WTC11 (cell line): Measurements from ENCODE around the gene OPRD1. TPM values are rescaled to one million over a fixed set of nuclear protein-coding genes. Genes with fewer than 3 reads are reported as not detected.

ENCODE experiments used
- ATAC-seq: fragments of 200-7000 bp; cut with Tn5 transposase; 2 replicates; pipeline ENCODE4 v1.10.0; 2021; ENCODE audit warnings: mild to moderate bottlenecking, moderate library complexity
- CTCF ChIA-PET: fragments of 300-600 bp; sonication (Branson Sonifier 250); formaldehyde crosslinking; loops from one replicate; lab custom pipeline; 2021; ENCODE audit warnings: antibody characterized with exemption; lab: Charles Lee
- POLR2A ChIA-PET: fragments of 350-600 bp; sonication (Branson Sonifier 250); formaldehyde crosslinking; loops from one replicate; lab custom pipeline; 2021; ENCODE audit warnings: antibody characterized with exemption; lab: Charles Lee
- DNase-seq: peaks from one replicate; pipeline ENCODE4 v3.0.0; 2021; ENCODE audit warnings: low spot score
- H3K27ac Mint-ChIP-seq: 2 replicates; pipeline ENCODE4 v1.8.0; 2021; ENCODE audit warnings: mixed read lengths
- H3K27me3 Mint-ChIP-seq: 2 replicates; pipeline ENCODE4 v1.8.0; 2021; ENCODE audit warnings: low read depth, mild to moderate bottlenecking, moderate library complexity, mixed read lengths
- H3K36me3 Mint-ChIP-seq: 2 replicates; pipeline ENCODE4 v1.8.0; 2021; ENCODE audit warnings: mixed read lengths
- H3K4me1 Mint-ChIP-seq: 2 replicates; pipeline ENCODE4 v1.8.0; 2022; ENCODE audit warnings: mixed read lengths
- H3K4me3 Mint-ChIP-seq: 2 replicates; pipeline ENCODE4 v1.8.0; 2021; ENCODE audit warnings: mild to moderate bottlenecking, moderate library complexity, mixed read lengths
- H3K9me3 Mint-ChIP-seq: 2 replicates; pipeline ENCODE4 v1.8.0; 2021; ENCODE audit warnings: mixed read lengths
- CBFB ChIP-seq: sonication (generic); formaldehyde crosslinking; IDR thresholded peaks from 2 replicates; pipeline ENCODE4 v1.8.1; 2022; ENCODE audit warnings: mild to moderate bottlenecking, low read depth, missing genetic modification reagents
- FOXJ3 ChIP-seq: sonication (generic); formaldehyde crosslinking; IDR thresholded peaks from 2 replicates; pipeline ENCODE4 v1.9.0; 2021; ENCODE audit warnings: missing genetic modification reagents, mild to moderate bottlenecking, borderline replicate concordance
- HMGA2 ChIP-seq: fragments of 250-450 bp; sonication (Bioruptor Pico); IDR thresholded peaks from 2 replicates; pipeline ENCODE4 v1.4.0; 2021; ENCODE audit warnings: mild to moderate bottlenecking, moderate library complexity
- KAT7 ChIP-seq: sonication (generic); formaldehyde crosslinking; IDR thresholded peaks from 2 replicates; pipeline ENCODE4 v1.8.1; 2023; ENCODE audit warnings: missing genetic modification reagents, mild to moderate bottlenecking, borderline replicate concordance
- OVOL2 ChIP-seq: fragments of 250-450 bp; sonication (Bioruptor Pico); IDR thresholded peaks from 2 replicates; pipeline ENCODE4 v1.9.0; 2021; ENCODE audit warnings: mild to moderate bottlenecking, borderline replicate concordance
- TEAD1 ChIP-seq: sonication (generic); formaldehyde crosslinking; IDR thresholded peaks from 2 replicates; pipeline ENCODE4 v1.8.0; 2022; ENCODE audit warnings: mild to moderate bottlenecking, missing genetic modification reagents
- TEAD4 ChIP-seq: sonication (generic); formaldehyde crosslinking; IDR thresholded peaks from 2 replicates; pipeline ENCODE4 v1.8.0; 2022; ENCODE audit warnings: mild to moderate bottlenecking, missing genetic modification reagents
- ZNF232 ChIP-seq: sonication (generic); formaldehyde crosslinking; IDR thresholded peaks from 2 replicates; pipeline ENCODE4 v1.8.0; 2022; ENCODE audit warnings: mild to moderate bottlenecking, missing genetic modification reagents
- ZNF317 ChIP-seq: sonication (generic); formaldehyde crosslinking; IDR thresholded peaks from 2 replicates; pipeline ENCODE4 v1.8.1; 2023; ENCODE audit warnings: low read depth, mild to moderate bottlenecking, moderate library complexity, missing genetic modification reagents, borderline replicate concordance
- ZNF396 ChIP-seq: fragments of 250-450 bp; sonication (Bioruptor Pico); IDR thresholded peaks from 2 replicates; pipeline ENCODE4 v1.8.0; 2021; ENCODE audit warnings: mild to moderate bottlenecking, moderate library complexity, borderline replicate concordance
- total RNA-seq: library from RNA; stranded (reverse); gene quantifications from 3 replicates; pipeline ENCODE4 v1.2.3, GENCODE V29; 2021
- TF ChIP-seq, protein P1 (sequence below): sonication (generic); formaldehyde crosslinking; IDR thresholded peaks from 2 replicates; pipeline ENCODE4 v1.8.0; 2023; ENCODE audit warnings: missing genetic modification reagents, mild to moderate bottlenecking, borderline replicate concordance
- TF ChIP-seq, protein P2 (sequence below): sonication (generic); formaldehyde crosslinking; IDR thresholded peaks from 2 replicates; pipeline ENCODE4 v1.8.1; 2023; ENCODE audit warnings: mild to moderate bottlenecking, missing genetic modification reagents, moderate library complexity
- TF ChIP-seq, protein P3 (sequence below): sonication (generic); formaldehyde crosslinking; IDR thresholded peaks from 2 replicates; pipeline ENCODE4 v1.8.1; 2022; ENCODE audit warnings: low read depth, mild to moderate bottlenecking, moderate library complexity, missing genetic modification reagents, borderline replicate concordance
- TF ChIP-seq, protein P4 (sequence below): fragments of 250-450 bp; sonication (Bioruptor Pico); IDR thresholded peaks from 2 replicates; pipeline ENCODE4 v1.8.0; 2021; ENCODE audit warnings: mild to moderate bottlenecking
- TF ChIP-seq, protein P5 (sequence below): sonication (generic); formaldehyde crosslinking; IDR thresholded peaks from 2 replicates; pipeline ENCODE4 v1.8.1; 2022; ENCODE audit warnings: low read depth, missing genetic modification reagents, borderline replicate concordance
- TF ChIP-seq, protein P6 (sequence below): sonication (generic); formaldehyde crosslinking; IDR thresholded peaks from 2 replicates; pipeline ENCODE4 v1.8.1; 2023; ENCODE audit warnings: mild to moderate bottlenecking, missing genetic modification reagents
- TF ChIP-seq, protein P7 (sequence below): sonication (generic); formaldehyde crosslinking; IDR thresholded peaks from 2 replicates; pipeline ENCODE4 v1.8.0; 2023; ENCODE audit warnings: missing genetic modification reagents

Gene OPRD1
- total RNA-seq, 1 experiment from 2014 or later, result 2.2 TPM

DNA sequence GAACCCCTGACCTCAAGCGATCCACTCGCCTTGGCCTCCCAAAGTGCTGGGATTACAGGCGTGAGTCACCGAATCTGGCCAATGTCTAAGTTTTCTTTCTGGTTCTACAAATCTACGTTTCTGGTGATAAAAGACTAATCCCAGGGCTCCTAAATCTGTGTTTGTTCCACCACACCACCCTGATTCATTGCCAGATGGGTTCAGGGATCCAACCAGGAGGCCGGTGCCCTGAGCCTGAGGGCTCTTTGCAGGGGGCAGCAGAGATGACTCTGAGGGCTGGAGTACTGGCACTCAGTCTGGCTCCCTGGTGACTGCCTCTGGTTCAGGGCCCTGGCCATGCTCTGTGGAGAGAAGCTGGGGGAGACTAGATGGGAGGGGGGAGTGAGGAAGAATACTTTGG is 10.5 kb upstream of the OPRD1 start (continued):
- TF ChIP-seq, protein P1, sequence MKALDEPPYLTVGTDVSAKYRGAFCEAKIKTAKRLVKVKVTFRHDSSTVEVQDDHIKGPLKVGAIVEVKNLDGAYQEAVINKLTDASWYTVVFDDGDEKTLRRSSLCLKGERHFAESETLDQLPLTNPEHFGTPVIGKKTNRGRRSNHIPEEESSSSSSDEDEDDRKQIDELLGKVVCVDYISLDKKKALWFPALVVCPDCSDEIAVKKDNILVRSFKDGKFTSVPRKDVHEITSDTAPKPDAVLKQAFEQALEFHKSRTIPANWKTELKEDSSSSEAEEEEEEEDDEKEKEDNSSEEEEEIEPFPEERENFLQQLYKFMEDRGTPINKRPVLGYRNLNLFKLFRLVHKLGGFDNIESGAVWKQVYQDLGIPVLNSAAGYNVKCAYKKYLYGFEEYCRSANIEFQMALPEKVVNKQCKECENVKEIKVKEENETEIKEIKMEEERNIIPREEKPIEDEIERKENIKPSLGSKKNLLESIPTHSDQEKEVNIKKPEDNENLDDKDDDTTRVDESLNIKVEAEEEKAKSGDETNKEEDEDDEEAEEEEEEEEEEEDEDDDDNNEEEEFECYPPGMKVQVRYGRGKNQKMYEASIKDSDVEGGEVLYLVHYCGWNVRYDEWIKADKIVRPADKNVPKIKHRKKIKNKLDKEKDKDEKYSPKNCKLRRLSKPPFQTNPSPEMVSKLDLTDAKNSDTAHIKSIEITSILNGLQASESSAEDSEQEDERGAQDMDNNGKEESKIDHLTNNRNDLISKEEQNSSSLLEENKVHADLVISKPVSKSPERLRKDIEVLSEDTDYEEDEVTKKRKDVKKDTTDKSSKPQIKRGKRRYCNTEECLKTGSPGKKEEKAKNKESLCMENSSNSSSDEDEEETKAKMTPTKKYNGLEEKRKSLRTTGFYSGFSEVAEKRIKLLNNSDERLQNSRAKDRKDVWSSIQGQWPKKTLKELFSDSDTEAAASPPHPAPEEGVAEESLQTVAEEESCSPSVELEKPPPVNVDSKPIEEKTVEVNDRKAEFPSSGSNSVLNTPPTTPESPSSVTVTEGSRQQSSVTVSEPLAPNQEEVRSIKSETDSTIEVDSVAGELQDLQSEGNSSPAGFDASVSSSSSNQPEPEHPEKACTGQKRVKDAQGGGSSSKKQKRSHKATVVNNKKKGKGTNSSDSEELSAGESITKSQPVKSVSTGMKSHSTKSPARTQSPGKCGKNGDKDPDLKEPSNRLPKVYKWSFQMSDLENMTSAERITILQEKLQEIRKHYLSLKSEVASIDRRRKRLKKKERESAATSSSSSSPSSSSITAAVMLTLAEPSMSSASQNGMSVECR, result no peak
- TF ChIP-seq, protein P2, sequence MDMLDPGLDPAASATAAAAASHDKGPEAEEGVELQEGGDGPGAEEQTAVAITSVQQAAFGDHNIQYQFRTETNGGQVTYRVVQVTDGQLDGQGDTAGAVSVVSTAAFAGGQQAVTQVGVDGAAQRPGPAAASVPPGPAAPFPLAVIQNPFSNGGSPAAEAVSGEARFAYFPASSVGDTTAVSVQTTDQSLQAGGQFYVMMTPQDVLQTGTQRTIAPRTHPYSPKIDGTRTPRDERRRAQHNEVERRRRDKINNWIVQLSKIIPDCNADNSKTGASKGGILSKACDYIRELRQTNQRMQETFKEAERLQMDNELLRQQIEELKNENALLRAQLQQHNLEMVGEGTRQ (CRISPR knock-in tag), result no peak
- TF ChIP-seq CBFB (CRISPR knock-in tag) (no peak), ZNF232 (CRISPR knock-in tag) (no peak), FOXJ3 (no peak), TEAD1 (no peak), HMGA2 (CRISPR knock-in tag) (no peak), TEAD4 (CRISPR knock-in tag) (no peak)
- TF ChIP-seq, protein P3, sequence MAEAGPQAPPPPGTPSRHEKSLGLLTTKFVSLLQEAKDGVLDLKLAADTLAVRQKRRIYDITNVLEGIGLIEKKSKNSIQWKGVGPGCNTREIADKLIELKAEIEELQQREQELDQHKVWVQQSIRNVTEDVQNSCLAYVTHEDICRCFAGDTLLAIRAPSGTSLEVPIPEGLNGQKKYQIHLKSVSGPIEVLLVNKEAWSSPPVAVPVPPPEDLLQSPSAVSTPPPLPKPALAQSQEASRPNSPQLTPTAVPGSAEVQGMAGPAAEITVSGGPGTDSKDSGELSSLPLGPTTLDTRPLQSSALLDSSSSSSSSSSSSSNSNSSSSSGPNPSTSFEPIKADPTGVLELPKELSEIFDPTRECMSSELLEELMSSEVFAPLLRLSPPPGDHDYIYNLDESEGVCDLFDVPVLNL (CRISPR knock-in tag), result no peak
- TF ChIP-seq, protein P4, sequence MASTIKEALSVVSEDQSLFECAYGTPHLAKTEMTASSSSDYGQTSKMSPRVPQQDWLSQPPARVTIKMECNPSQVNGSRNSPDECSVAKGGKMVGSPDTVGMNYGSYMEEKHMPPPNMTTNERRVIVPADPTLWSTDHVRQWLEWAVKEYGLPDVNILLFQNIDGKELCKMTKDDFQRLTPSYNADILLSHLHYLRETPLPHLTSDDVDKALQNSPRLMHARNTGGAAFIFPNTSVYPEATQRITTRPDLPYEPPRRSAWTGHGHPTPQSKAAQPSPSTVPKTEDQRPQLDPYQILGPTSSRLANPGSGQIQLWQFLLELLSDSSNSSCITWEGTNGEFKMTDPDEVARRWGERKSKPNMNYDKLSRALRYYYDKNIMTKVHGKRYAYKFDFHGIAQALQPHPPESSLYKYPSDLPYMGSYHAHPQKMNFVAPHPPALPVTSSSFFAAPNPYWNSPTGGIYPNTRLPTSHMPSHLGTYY (CRISPR knock-in tag), result no peak
- TF ChIP-seq, all 79 proteins: peak for 0

DNA sequence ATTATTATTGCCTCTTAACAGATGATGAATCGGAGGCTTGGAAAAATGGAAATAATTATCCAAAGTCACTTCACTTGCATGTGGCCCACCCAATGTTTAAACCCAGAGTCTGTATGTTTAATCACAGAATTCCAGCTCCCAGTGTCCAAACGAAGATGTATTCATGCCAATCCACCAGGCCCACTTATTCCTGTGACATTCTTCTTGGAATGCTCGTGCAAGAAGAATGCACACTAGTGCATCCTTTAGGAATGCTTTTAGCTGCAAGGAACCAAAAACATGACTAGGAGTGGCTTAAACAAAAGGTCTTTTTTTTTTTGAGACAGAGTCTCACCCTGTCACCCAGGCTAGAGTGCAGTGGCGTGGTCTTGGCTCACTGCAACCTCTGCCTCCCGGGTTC is 8.9 kb upstream of the OPRD1 start:
- Mint-ChIP-seq H3K9me3 (peaks cover 8% of the 10 kb centered on the region), H3K27me3 (no peaks in the 10 kb centered on the region), H3K36me3 (peaks cover 3% of the 10 kb centered on the region), H3K4me3 (no peak overlapping the region), H3K27ac (no peak overlapping the region), H3K4me1 (peaks cover 33% of the 10 kb centered on the region)
- ATAC-seq (no peak), DNase-seq (no peak)
- ChIA-PET CTCF (interaction anchor here (1.5 to 4.5 kb wide), 2 partner anchors 18 to 74 kb away, joined by 5 to 18 read pairs; no protein-coding TSS in a partner anchor), POLR2A (interaction anchor here (0.7 kb wide), 1 partner anchor 317 kb away, joined by 5 read pairs; no protein-coding TSS in a partner anchor)
- TF ChIP-seq ZNF396 (CRISPR knock-in tag), result no peak
- no peak for TF ChIP-seq ZNF317 (CRISPR knock-in tag)
- TF ChIP-seq FOXJ3, result no peak
- no peak for TF ChIP-seq KAT7 (CRISPR knock-in tag)
- TF ChIP-seq OVOL2 (CRISPR knock-in tag), result no peak
- TF ChIP-seq, protein P5, sequence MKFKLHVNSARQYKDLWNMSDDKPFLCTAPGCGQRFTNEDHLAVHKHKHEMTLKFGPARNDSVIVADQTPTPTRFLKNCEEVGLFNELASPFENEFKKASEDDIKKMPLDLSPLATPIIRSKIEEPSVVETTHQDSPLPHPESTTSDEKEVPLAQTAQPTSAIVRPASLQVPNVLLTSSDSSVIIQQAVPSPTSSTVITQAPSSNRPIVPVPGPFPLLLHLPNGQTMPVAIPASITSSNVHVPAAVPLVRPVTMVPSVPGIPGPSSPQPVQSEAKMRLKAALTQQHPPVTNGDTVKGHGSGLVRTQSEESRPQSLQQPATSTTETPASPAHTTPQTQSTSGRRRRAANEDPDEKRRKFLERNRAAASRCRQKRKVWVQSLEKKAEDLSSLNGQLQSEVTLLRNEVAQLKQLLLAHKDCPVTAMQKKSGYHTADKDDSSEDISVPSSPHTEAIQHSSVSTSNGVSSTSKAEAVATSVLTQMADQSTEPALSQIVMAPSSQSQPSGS (CRISPR knock-in tag), result no peak
- TF ChIP-seq, protein P6, sequence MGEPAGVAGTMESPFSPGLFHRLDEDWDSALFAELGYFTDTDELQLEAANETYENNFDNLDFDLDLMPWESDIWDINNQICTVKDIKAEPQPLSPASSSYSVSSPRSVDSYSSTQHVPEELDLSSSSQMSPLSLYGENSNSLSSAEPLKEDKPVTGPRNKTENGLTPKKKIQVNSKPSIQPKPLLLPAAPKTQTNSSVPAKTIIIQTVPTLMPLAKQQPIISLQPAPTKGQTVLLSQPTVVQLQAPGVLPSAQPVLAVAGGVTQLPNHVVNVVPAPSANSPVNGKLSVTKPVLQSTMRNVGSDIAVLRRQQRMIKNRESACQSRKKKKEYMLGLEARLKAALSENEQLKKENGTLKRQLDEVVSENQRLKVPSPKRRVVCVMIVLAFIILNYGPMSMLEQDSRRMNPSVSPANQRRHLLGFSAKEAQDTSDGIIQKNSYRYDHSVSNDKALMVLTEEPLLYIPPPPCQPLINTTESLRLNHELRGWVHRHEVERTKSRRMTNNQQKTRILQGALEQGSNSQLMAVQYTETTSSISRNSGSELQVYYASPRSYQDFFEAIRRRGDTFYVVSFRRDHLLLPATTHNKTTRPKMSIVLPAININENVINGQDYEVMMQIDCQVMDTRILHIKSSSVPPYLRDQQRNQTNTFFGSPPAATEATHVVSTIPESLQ (CRISPR knock-in tag), result no peak
- TF ChIP-seq, protein P7, sequence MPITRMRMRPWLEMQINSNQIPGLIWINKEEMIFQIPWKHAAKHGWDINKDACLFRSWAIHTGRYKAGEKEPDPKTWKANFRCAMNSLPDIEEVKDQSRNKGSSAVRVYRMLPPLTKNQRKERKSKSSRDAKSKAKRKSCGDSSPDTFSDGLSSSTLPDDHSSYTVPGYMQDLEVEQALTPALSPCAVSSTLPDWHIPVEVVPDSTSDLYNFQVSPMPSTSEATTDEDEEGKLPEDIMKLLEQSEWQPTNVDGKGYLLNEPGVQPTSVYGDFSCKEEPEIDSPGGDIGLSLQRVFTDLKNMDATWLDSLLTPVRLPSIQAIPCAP, result no peak
